Nephron progenitor cell (in vitro differentiated cells): Measurements from ENCODE around the gene PTPN20.

Experiments
- DNase-seq: peaks from one replicate; pipeline ENCODE4 v3.0.0; 2021
- H3K27ac Mint-ChIP-seq: 2 replicates; pipeline ENCODE4 v1.8.0; 2021; ENCODE audit warnings: mild to moderate bottlenecking, moderate library complexity, mixed read lengths
- H3K27me3 Mint-ChIP-seq: 2 replicates; pipeline ENCODE4 v1.8.0; 2021; ENCODE audit warnings: mild to moderate bottlenecking, low read depth, mixed read lengths; ENCODE audit not compliant: poor library complexity
- H3K36me3 Mint-ChIP-seq: 2 replicates; pipeline ENCODE4 v1.8.0; 2021; ENCODE audit warnings: low read depth, mixed read lengths
- H3K4me1 Mint-ChIP-seq: 2 replicates; pipeline ENCODE4 v1.8.0; 2021; ENCODE audit warnings: mixed read lengths
- H3K4me3 Mint-ChIP-seq: 2 replicates; pipeline ENCODE4 v1.8.0; 2021; ENCODE audit warnings: mild to moderate bottlenecking, moderate library complexity, mixed read lengths
- H3K9me3 Mint-ChIP-seq: 2 replicates; pipeline ENCODE4 v1.8.0; 2021; ENCODE audit warnings: mild to moderate bottlenecking, moderate library complexity, mixed read lengths
- CTCF ChIP-seq: fragments of 200-600 bp; sonication (generic); IDR thresholded peaks from 2 replicates; pipeline ENCODE4 v1.5.0; 2021; ENCODE audit warnings: antibody characterized with exemption

The PTPN20 gene

GRCh38 chr10:47050618-47051455, 139.6 kb downstream of the PTPN20 start:
- Mint-ChIP-seq H3K9me3 (no peaks in the 10 kb centered on the region), H3K36me3 (no peaks in the 10 kb centered on the region), H3K4me3 (no peak overlapping the region), H3K4me1 (peaks cover 54% of the 10 kb centered on the region), H3K27ac (no peak overlapping the region), H3K27me3 (peaks cover 4% of the 10 kb centered on the region)
- DNase-seq, result no peak
- no peak for TF ChIP-seq CTCF

- Mint-ChIP-seq H3K36me3 (no peaks in the 10 kb centered on the region), H3K27me3 (peaks cover 6% of the 10 kb centered on the region), H3K4me1 (peaks cover 62% of the 10 kb centered on the region), H3K4me3 (no peak overlapping the region), H3K9me3 (no peaks in the 10 kb centered on the region), H3K27ac (no peak overlapping the region)
- no peak for TF ChIP-seq CTCF
- no peak for DNase-seq
These were observed 140.6 kb downstream of the PTPN20 start for GRCh38 chr10:47051741-47052238.
